G401.6 (cell line): ENCODE results near the gene VPS13A.

Experiments used
- FAIRE-seq: peaks from 2 replicates; lab custom pipeline; 2012; peaks lifted over from hg19 to GRCh38; lab: Jason Lieb, UNC

VPS13A gene

DNA sequence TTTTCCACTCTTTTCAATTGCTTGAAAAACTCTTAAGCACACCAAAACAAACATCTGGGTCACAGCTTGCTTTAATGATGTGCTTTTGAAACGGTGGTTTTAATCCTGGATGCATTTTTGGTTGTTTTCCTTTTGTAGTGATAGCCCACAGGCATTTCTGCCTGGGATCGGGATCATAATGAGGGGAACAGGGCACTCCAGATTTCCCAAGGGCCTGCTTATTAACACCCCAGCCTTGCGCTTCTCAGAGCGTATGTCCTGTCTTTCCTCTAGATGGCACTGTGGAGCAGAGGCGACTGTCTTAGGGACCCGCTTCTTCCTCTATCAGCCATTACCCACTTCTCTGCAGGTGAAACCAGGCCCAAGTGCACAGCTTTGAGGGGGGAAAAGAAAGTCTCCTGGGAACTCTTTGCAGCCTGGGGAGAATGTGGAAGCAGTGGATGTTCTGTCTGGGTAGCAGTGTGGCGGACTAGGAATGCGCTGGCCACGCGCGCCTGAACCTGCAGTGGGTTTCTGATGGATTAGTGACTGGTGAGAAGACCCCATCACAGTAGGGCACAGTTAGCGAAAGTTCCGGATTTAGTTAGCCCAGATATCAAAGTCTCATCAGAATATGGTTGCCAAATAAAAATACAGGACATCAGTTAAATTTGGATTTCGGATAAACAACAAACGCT, 280.7 kb downstream of the VPS13A start:
- FAIRE-seq, result peak; percentile 49

DNA sequence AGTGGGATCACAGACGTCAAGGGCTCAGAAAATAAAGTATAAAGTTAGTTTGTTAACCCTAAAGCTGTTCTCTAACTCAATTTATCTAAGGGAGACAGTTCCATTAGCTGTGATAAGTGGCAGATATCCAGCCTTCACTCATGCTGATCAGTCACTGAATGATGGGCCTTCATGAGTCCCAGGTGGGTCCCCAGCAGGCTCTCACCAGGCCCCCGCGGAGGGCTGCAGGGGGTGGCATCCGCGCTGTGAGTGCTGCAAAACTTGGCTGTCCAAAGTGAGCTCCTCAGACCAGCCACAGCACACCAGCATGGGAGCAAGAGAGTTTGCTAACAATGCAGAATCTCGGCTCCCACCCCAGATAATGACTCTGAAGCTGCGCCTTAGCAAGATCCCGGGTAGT, 283.6 kb downstream of the VPS13A start:
- FAIRE-seq, result no peak

DNA sequence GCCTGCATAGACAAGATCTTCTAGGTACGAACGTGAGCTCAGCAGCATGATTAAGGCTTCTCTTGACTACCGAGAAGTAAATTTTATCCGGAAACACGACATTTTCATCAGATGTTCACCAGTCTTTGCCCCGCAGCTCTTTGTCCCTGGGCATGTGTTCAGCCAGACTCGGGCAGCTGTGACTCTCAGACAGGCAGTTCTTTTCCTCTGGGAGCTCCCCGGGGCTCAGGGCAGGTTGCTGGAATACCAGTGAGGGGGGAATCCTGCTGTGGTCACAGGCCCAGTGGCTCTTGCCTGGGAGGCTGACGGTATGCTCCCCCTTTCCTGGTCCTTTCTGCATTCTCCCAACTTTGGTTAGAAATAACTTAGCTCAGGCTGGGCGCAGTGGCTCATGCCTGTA, 284.7 kb downstream of the VPS13A start:
- FAIRE-seq, result no peak

GRCh38 chr9:77463151-77463550, 285.8 kb downstream of the VPS13A start:
- FAIRE-seq, result no peak

GRCh38 chr9:77464661-77465060, 287.3 kb downstream of the VPS13A start:
- FAIRE-seq, result no peak

DNA sequence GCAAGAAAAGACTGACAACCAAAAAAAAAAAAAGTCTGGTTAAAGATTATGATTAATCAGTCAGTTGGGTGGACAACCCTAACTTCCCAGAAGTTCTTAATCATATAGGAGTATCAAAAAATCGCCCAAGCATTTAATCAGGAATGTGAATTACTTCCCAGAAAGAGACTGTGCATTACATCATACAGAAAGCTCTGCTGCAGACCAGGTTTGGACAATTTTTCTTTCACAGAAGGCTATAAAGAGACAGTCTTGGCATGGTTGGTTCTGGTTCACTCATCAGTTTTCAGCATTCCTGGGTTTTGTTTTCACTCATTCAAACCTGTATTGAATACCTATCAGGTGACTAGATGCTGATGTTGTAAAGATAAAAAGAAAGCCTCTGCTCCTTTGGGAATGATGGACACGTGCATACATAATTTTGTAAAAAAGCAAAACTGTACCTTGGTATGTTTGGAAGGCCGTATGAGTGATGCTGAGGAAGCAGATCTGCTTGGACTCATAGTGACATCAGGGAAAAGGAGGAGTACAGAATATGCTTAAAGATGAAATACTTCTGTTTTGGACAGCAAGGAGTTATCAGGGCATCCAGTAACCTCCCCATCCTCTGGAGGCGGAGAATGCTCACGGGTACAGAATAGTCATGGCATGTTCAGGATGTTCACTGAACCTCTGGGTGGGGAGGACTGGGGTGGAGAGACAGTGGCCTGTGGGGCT, 292.3 kb downstream of the VPS13A start:
- FAIRE-seq, result no peak
